ENCODE data around the gene ZCCHC10.
"Not testable (repeated sequence)": the region's sequence is repeated elsewhere in the genome, so short reads cannot be mapped to it uniquely, and the experiment has no call there.

The ZCCHC10 gene

GRCh38 chr5:132976852-132977251 is 49.5 kb downstream of the ZCCHC10 start:
- no peak for DNase-seq (ENCODE audit: low spot score)

- DNase-seq (ENCODE audit: low spot score) = not testable (repeated sequence)
These were observed 53.9 kb downstream of the ZCCHC10 start for GRCh38 chr5:132972436-132972828.

- DNase-seq (ENCODE audit: low spot score) = peak; percentile 25
These were observed 54.6 kb downstream of the ZCCHC10 start for GRCh38 chr5:132971483-132972435.

GRCh38 chr5:132965120-132965519 is 61.2 kb downstream of the ZCCHC10 start:
- DNase-seq (ENCODE audit: low spot score) = no peak

- peak; percentile 97 for DNase-seq (ENCODE audit: low spot score)
These were observed 62.9 kb downstream of the ZCCHC10 start, which contains the start of gene AFF4 for GRCh38 chr5:132963171-132964104. TSS of gene AFF4 (minus strand) at chr5:132963634. CDS start at chr5:132937189, 26,445 bp downstream.

- peak; percentile 64 for DNase-seq (ENCODE audit: low spot score)
These were observed 63.8 kb downstream of the ZCCHC10 start for GRCh38 chr5:132962429-132963021.

GRCh38 chr5:132961887-132962286 is 64.5 kb downstream of the ZCCHC10 start:
- peak; percentile 59 for DNase-seq (ENCODE audit: low spot score)

GRCh38 chr5:132961123-132961815 is 65.1 kb downstream of the ZCCHC10 start:
- DNase-seq (ENCODE audit: low spot score) = peak; percentile 46

- not testable (repeated sequence) for DNase-seq (ENCODE audit: low spot score)
These were observed 70.1 kb downstream of the ZCCHC10 start for GRCh38 chr5:132956166-132956799.

- DNase-seq (ENCODE audit: low spot score) = no peak
These were observed 72.6 kb downstream of the ZCCHC10 start for GRCh38 chr5:132953710-132954109.

GRCh38 chr5:132952829-132953228 is 73.5 kb downstream of the ZCCHC10 start:
- no peak for DNase-seq (ENCODE audit: low spot score)

- DNase-seq (ENCODE audit: low spot score) = no peak
These were observed 74.5 kb downstream of the ZCCHC10 start for GRCh38 chr5:132951897-132952296.

- DNase-seq (ENCODE audit: low spot score) = no peak
These were observed 77.2 kb downstream of the ZCCHC10 start for GRCh38 chr5:132949136-132949535.

- peak; percentile 6 for DNase-seq (ENCODE audit: low spot score)
These were observed 78.7 kb downstream of the ZCCHC10 start for GRCh38 chr5:132947671-132948070.

All from kidney tubule cell (primary cell).